NCI-H2196 treated with DMSO at 0.1 percent for 48 hours (cell line): ENCODE measurements around the gene TCEA3.

Experiments used
- DNase-seq: peaks from one replicate; lab custom pipeline; 2025; ENCODE audit not compliant: unreplicated experiment; lab: John Stamatoyannopoulos, UW

Gene TCEA3

GRCh38 chr1:23369335-23370013 is 55.1 kb downstream of the TCEA3 start, which contains the start of gene ZNF436:
Gene ZNF436, minus strand, starts transcription at chr1:23369836. Its CDS starts 1,831 bp downstream, at chr1:23368005.
- no peak for DNase-seq

GRCh38 chr1:23368562-23369334 is 55.8 kb downstream of the TCEA3 start:
- peak; percentile 67 for DNase-seq

- DNase-seq, result peak; percentile 99
These were observed 56.6 kb downstream of the TCEA3 start for GRCh38 chr1:23367791-23368561.

GRCh38 chr1:23367451-23367790 is 57.1 kb downstream of the TCEA3 start:
- no peak for DNase-seq

GRCh38 chr1:23366598-23366997 is 58.0 kb downstream of the TCEA3 start:
- no peak for DNase-seq

- no peak for DNase-seq
These were observed 58.4 kb downstream of the TCEA3 start for GRCh38 chr1:23366146-23366545.

GRCh38 chr1:23362218-23362713 is 62.3 kb downstream of the TCEA3 start:
- no peak for DNase-seq

- DNase-seq, result no peak
These were observed 66.2 kb downstream of the TCEA3 start for GRCh38 chr1:23358310-23358875.

GRCh38 chr1:23357138-23357908 is 67.2 kb downstream of the TCEA3 start:
- DNase-seq, result no peak

- DNase-seq, result no peak
These were observed 67.9 kb downstream of the TCEA3 start for GRCh38 chr1:23356471-23357137.

- no peak for DNase-seq
These were observed 70.3 kb downstream of the TCEA3 start for GRCh38 chr1:23354245-23354644.

GRCh38 chr1:23352096-23352695 is 72.4 kb downstream of the TCEA3 start:
- no peak for DNase-seq

GRCh38 chr1:23345920-23346319 is 78.6 kb downstream of the TCEA3 start:
- DNase-seq, result no peak

- DNase-seq, result no peak
These were observed 79.5 kb downstream of the TCEA3 start for GRCh38 chr1:23344987-23345472.

GRCh38 chr1:23344111-23344986 is 80.2 kb downstream of the TCEA3 start, which contains the start of gene HNRNPR:
Gene HNRNPR, minus strand, starts transcription at chr1:23344284. Its CDS starts 3,276 bp downstream, at chr1:23341008.
- peak; percentile 99 for DNase-seq

- DNase-seq, result no peak
These were observed 81.1 kb downstream of the TCEA3 start for GRCh38 chr1:23343221-23344110.
